Coronary artery (tissue), 2 donors: ENCODE measurements around the gene RAB31.

Experiments used
- DNase-seq: peaks from one replicate; pipeline ENCODE4 v3.0.0-alpha.2; 2017; ENCODE audit warnings: low spot score
- H3K27ac ChIP-seq, 2 donors: fragments of 200-600 bp; sonication (generic); one replicate each; pipeline ENCODE4 v1.5.1; 2016 to 2019
- H3K4me3 ChIP-seq: fragments of 200-600 bp; sonication (generic); 2 replicates; pipeline ENCODE4 v1.5.1; 2016; ENCODE audit warnings: mild to moderate bottlenecking, moderate library complexity
- CTCF ChIP-seq: fragments of 200-600 bp; sonication (generic); IDR thresholded peaks from one replicate; pipeline ENCODE4 v1.5.1; 2019; ENCODE audit warnings: antibody characterized with exemption

RAB31 gene

GRCh38 chr18:9868857-9869714 lies 161.0 kb downstream of the RAB31 start:
- no peak for DNase-seq
- no peak overlapping the region for H3K27ac ChIP-seq

GRCh38 chr18:9869715-9870430 lies 161.8 kb downstream of the RAB31 start:
- H3K27ac ChIP-seq: no peak overlapping the region
- no peak for DNase-seq

More at GRCh38 chr18:9868857-9869714, 161.0 kb downstream of the RAB31 start:
- no peak for TF ChIP-seq CTCF
- no peak overlapping the region for H3K4me3 ChIP-seq

GRCh38 chr18:9870431-9871008 lies 162.4 kb downstream of the RAB31 start:
- no peak overlapping the region for H3K4me3 ChIP-seq
- no peak overlapping the region for H3K27ac ChIP-seq
- DNase-seq: no peak
- no peak for TF ChIP-seq CTCF

More at GRCh38 chr18:9869715-9870430, 161.8 kb downstream of the RAB31 start:
- no peak for TF ChIP-seq CTCF
- no peak overlapping the region for H3K4me3 ChIP-seq

- no peak for TF ChIP-seq CTCF
- DNase-seq: no peak
- no peak overlapping the region for H3K4me3 ChIP-seq
- H3K27ac ChIP-seq: no peak overlapping the region
Observed at GRCh38 chr18:9871244-9871746, 163.2 kb downstream of the RAB31 start.

GRCh38 chr18:9872823-9873222 lies 164.7 kb downstream of the RAB31 start:
- TF ChIP-seq CTCF: no peak
- H3K27ac ChIP-seq: no peak overlapping the region

GRCh38 chr18:9874728-9875127 lies 166.6 kb downstream of the RAB31 start:
- Histone ChIP-seq H3K4me3 (no peak overlapping the region), H3K27ac (no peak overlapping the region)
- no peak for DNase-seq
- TF ChIP-seq CTCF: no peak

More at GRCh38 chr18:9872823-9873222, 164.7 kb downstream of the RAB31 start:
- H3K4me3 ChIP-seq: no peak overlapping the region
- DNase-seq: no peak
